OCI-LY7 (cell line): Measurements from ENCODE around the gene ZNF318. TPM values are rescaled to one million over a fixed set of nuclear protein-coding genes. Genes with fewer than 3 reads are reported as not detected.

Experiments
- BruUV-seq: library from RNA; stranded (reverse); fragments of 400-500 nt; replicated peaks from 2 replicates; lab custom pipeline; 2021; lab: Mats Ljungman, UMichigan
- CTCF ChIA-PET: fragments of 300-600 bp; sonication (Branson Sonifier 250); formaldehyde crosslinking; loops from one replicate; lab custom pipeline; 2022; ENCODE audit warnings: antibody characterized with exemption; ENCODE audit not compliant: unreplicated experiment; lab: Charles Lee
- POLR2A ChIA-PET: fragments of 300-600 bp; sonication (Branson Sonifier 250); formaldehyde crosslinking; loops from one replicate; lab custom pipeline; 2022; ENCODE audit warnings: antibody characterized with exemption; lab: Charles Lee
- DNase-seq: peaks from one replicate; pipeline ENCODE4 v3.0.0-alpha.2; 2015; ENCODE audit warnings: low spot score
- H2AFZ ChIP-seq: fragments of 200-600 bp; sonication (generic), shearing (Covaris generic); 2 replicates; pipeline ENCODE4 v1.6.1; 2014; ENCODE audit warnings: mild to moderate bottlenecking, antibody characterized with exemption, low read length, moderate library complexity
- H3K27ac ChIP-seq: fragments of 200-600 bp; sonication (generic); 2 replicates; pipeline ENCODE4 v1.5.1; 2014; ENCODE audit warnings: mixed run types, low read depth, mild to moderate bottlenecking, moderate library complexity, low read length, inconsistent platforms; ENCODE audit not compliant: poor library complexity, severe bottlenecking
- H3K36me3 ChIP-seq: fragments of 200-600 bp; sonication (generic); 2 replicates; pipeline ENCODE4 v1.6.1; 2014; ENCODE audit warnings: mild to moderate bottlenecking, antibody characterized with exemption, low read length, moderate library complexity, mixed read lengths; ENCODE audit not compliant: insufficient read depth
- H3K4me1 ChIP-seq: fragments of 200-600 bp; sonication (generic); 2 replicates; pipeline ENCODE4 v1.5.1; 2014; ENCODE audit warnings: mild to moderate bottlenecking, low read length; ENCODE audit not compliant: insufficient read depth, poor library complexity, severe bottlenecking
- H3K4me2 ChIP-seq: fragments of 200-600 bp; sonication (generic); 2 replicates; pipeline ENCODE4 v1.6.1; 2014; ENCODE audit warnings: mild to moderate bottlenecking, low read length
- H3K4me3 ChIP-seq: fragments of 200-600 bp; sonication (generic); 2 replicates; pipeline ENCODE4 v1.5.1; 2014; ENCODE audit warnings: mild to moderate bottlenecking, low read depth, low read length; ENCODE audit not compliant: poor library complexity, severe bottlenecking
- H3K79me2 ChIP-seq: fragments of 200-600 bp; sonication (generic); 2 replicates; pipeline ENCODE4 v1.6.1; 2016; ENCODE audit warnings: low read depth, mild to moderate bottlenecking, low read length, moderate library complexity, mixed read lengths; ENCODE audit not compliant: insufficient read depth
- H3K9me2 ChIP-seq: fragments of 200-600 bp; sonication (generic); 2 replicates; pipeline ENCODE4 v1.6.1; 2016; ENCODE audit warnings: mild to moderate bottlenecking, low read length, mixed read lengths; ENCODE audit not compliant: insufficient read depth
- H3K9me3 ChIP-seq: fragments of 200-600 bp; sonication (generic); 2 replicates; pipeline ENCODE4 v1.6.1; 2014; ENCODE audit warnings: mild to moderate bottlenecking, mixed run types, low read length, mixed read lengths
- H4K20me1 ChIP-seq: fragments of 200-600 bp; sonication (generic); 2 replicates; pipeline ENCODE4 v1.6.1; 2014; ENCODE audit warnings: mild to moderate bottlenecking, antibody characterized with exemption, low read length, moderate library complexity, mixed read lengths; ENCODE audit not compliant: insufficient read depth
- CTCF ChIP-seq: fragments of 200-600 bp; sonication (generic); conservative IDR thresholded peaks from 2 replicates; pipeline ENCODE4 v1.5.1; 2014; ENCODE audit warnings: mild to moderate bottlenecking, antibody characterized with exemption, low read length, moderate library complexity, mixed read lengths
- EZH2phosphoT487 ChIP-seq: fragments of 200-600 bp; sonication (generic); IDR thresholded peaks from 2 replicates; pipeline ENCODE4 v1.6.1; 2018; ENCODE audit warnings: low read depth, borderline replicate concordance, mild to moderate bottlenecking, mixed run types, antibody characterized with exemption, low read length, moderate library complexity, mixed read lengths
- intact Hi-C: fragments of 100-400 bp; cut with micrococcal nuclease; formaldehyde crosslinking; loops from one replicate; pipeline ENCODE4 v1.10.0; 2022; ENCODE audit not compliant: unreplicated experiment
- total RNA-seq, 2 experiments: library from RNA; depleted of rRNA in 1 of 2; stranded (reverse); fragments of >200 nt in 1 of 2; shearing (Covaris generic) in 1 of 2; gene quantifications; 2 replicates each; pipeline ENCODE4 v1.2.3, GENCODE V29; 2014 to 2022

ZNF318 gene
- total RNA-seq, 2 experiments from 2014 or later = 12.8 to 24.4 TPM

- DNase-seq = no peak
- Histone ChIP-seq H3K9me2 (no peaks in the 10 kb centered on the region), H3K36me3 (no peaks in the 10 kb centered on the region), H3K4me2 (no peak overlapping the region), H3K27ac (no peak overlapping the region), H3K79me2 (no peaks in the 10 kb centered on the region), H2AFZ (no peak overlapping the region), H3K4me1 (no peaks in the 10 kb centered on the region), H3K4me3 (no peak overlapping the region), H3K9me3 (no peaks in the 10 kb centered on the region), H4K20me1 (no peaks in the 10 kb centered on the region)
- no TSS peak for BruUV-seq
- no peak for TF ChIP-seq CTCF
- no peak for TF ChIP-seq EZH2phosphoT487
- intact Hi-C loops = no loop called here
- CTCF ChIA-PET = no interaction called here
- POLR2A ChIA-PET = no interaction called here
Measured at GRCh38 chr6:43287717-43288679, 81.4 kb downstream of the ZNF318 start.

GRCh38 chr6:43286980-43287716 is 82.3 kb downstream of the ZNF318 start:
- Histone ChIP-seq H3K4me3 (no peak overlapping the region), H3K27ac (no peak overlapping the region), H3K9me2 (no peaks in the 10 kb centered on the region), H3K4me1 (no peaks in the 10 kb centered on the region), H3K9me3 (no peaks in the 10 kb centered on the region), H3K36me3 (no peaks in the 10 kb centered on the region), H4K20me1 (no peaks in the 10 kb centered on the region), H3K4me2 (no peak overlapping the region), H3K79me2 (no peaks in the 10 kb centered on the region), H2AFZ (no peak overlapping the region)
- BruUV-seq = no TSS peak
- POLR2A ChIA-PET = no interaction called here
- intact Hi-C loops = no loop called here
- no peak for TF ChIP-seq EZH2phosphoT487
- no peak for TF ChIP-seq CTCF
- CTCF ChIA-PET = no interaction called here
- no peak for DNase-seq
